ENCODE data around the gene PDCD11.

- TF ChIP-seq FOXK2 (IDR thresholded peaks at IDR 0.05) (no peak), FOXM1 (IDR thresholded peaks at IDR 0.05; ENCODE audit: borderline replicate concordance) (no peak), BHLHE40 (IDR thresholded peaks at IDR 0.05; ENCODE audit: borderline replicate concordance) (no peak), HDGF (IDR thresholded peaks at IDR 0.05; ENCODE audit: borderline replicate concordance) (no peak), SUZ12 (IDR thresholded peaks at IDR 0.05) (no peak), SP1 (IDR thresholded peaks at IDR 0.05) (no peak), FOXA1 (IDR thresholded peaks at IDR 0.05) (no peak), ARNT (IDR thresholded peaks at IDR 0.05) (no peak)
Observed at GRCh38 chr10:103441611-103442010, 45.2 kb downstream of the PDCD11 start.
